NB4 (cell line): ENCODE data around the gene DCC.
A peak's percentile ranks its signal among the peaks of the same experiment; 100 is the strongest.

ENCODE experiments used
- DNase-seq: peaks from one replicate; pipeline ENCODE4 v3.0.0; 2010; ENCODE audit warnings: low read depth
- H3K4me3 ChIP-seq: one replicate; pipeline ENCODE4 v1.5.1; 2011; ENCODE audit warnings: mild to moderate bottlenecking, low read depth, low read length, moderate library complexity
- CTCF ChIP-seq: IDR thresholded peaks from one replicate; pipeline ENCODE4 v1.5.1; 2012; ENCODE audit warnings: low read depth, low read length
- MAX ChIP-seq: IDR thresholded peaks from 2 replicates; pipeline ENCODE4 v1.6.1; 2011; ENCODE audit warnings: low read depth, low read length
- MYC ChIP-seq: IDR thresholded peaks from 2 replicates; pipeline ENCODE4 v1.6.1; 2011; ENCODE audit warnings: low read depth, low read length
- POLR2A ChIP-seq: IDR thresholded peaks from 2 replicates; pipeline ENCODE4 v1.6.1; 2011; ENCODE audit warnings: mild to moderate bottlenecking; ENCODE audit not compliant: insufficient read length; ENCODE audit errors: extremely low read depth

The DCC gene

GRCh38 chr18:52995875-52996274 lies 655.9 kb downstream of the DCC start:
- H3K4me3 ChIP-seq, result no peak overlapping the region
- no peak for TF ChIP-seq MYC
- TF ChIP-seq CTCF, result no peak
- no peak for DNase-seq

GRCh38 chr18:52999633-53000032 lies 659.6 kb downstream of the DCC start:
- DNase-seq, result no peak
- no peak overlapping the region for H3K4me3 ChIP-seq
- TF ChIP-seq MAX, result no peak
- TF ChIP-seq CTCF, result no peak
- no peak for TF ChIP-seq POLR2A
- no peak for TF ChIP-seq MYC

- DNase-seq, result no peak
- no peak overlapping the region for H3K4me3 ChIP-seq
- TF ChIP-seq CTCF (no peak), POLR2A (no peak), MYC (no peak), MAX (no peak)
Measured at GRCh38 chr18:53004798-53005197, 664.8 kb downstream of the DCC start.

- TF ChIP-seq CTCF (no peak), MAX (no peak), POLR2A (no peak), MYC (no peak)
- peak; percentile 2 for DNase-seq
- no peak overlapping the region for H3K4me3 ChIP-seq
Measured at GRCh38 chr18:53018791-53019190, 678.8 kb downstream of the DCC start.

GRCh38 chr18:53025247-53025646 lies 685.2 kb downstream of the DCC start:
- TF ChIP-seq MAX (no peak), POLR2A (no peak), MYC (no peak), CTCF (no peak)
- no peak for DNase-seq
- no peak overlapping the region for H3K4me3 ChIP-seq

GRCh38 chr18:53028565-53028964 lies 688.6 kb downstream of the DCC start:
- TF ChIP-seq MYC (no peak), MAX (no peak), CTCF (no peak), POLR2A (no peak)
- no peak overlapping the region for H3K4me3 ChIP-seq
- DNase-seq, result no peak
